GM19023 (cell line): Measurements from ENCODE around the gene PPFIBP1.
"Not testable (repeated sequence)": the region's sequence is repeated elsewhere in the genome, so short reads cannot be mapped to it uniquely, and the experiment has no call there.

Source experiments
- ATAC-seq: cut with Tn5 transposase; IDR thresholded peaks from one replicate; pipeline ENCODE4 v1.9.1; 2021; ENCODE audit warnings: mild to moderate bottlenecking, moderate library complexity; ENCODE audit not compliant: unreplicated experiment

PPFIBP1 gene

GRCh38 chr12:27619308-27619707 is 95.3 kb downstream of the PPFIBP1 start:
- no peak for ATAC-seq

- ATAC-seq, result no peak
Observed at GRCh38 chr12:27620121-27620520, 96.1 kb downstream of the PPFIBP1 start.

- no peak for ATAC-seq
Observed at GRCh38 chr12:27622436-27623195, 98.6 kb downstream of the PPFIBP1 start.

GRCh38 chr12:27623645-27624044 is 99.6 kb downstream of the PPFIBP1 start:
- ATAC-seq, result no peak

GRCh38 chr12:27624586-27624985 is 100.6 kb downstream of the PPFIBP1 start:
- no peak for ATAC-seq

- no peak for ATAC-seq
Observed at GRCh38 chr12:27627123-27627852, 103.3 kb downstream of the PPFIBP1 start.

GRCh38 chr12:27627853-27628469 is 104.0 kb downstream of the PPFIBP1 start:
- ATAC-seq, result not testable (repeated sequence)

- not testable (repeated sequence) for ATAC-seq
Observed at GRCh38 chr12:27630219-27630618, 106.2 kb downstream of the PPFIBP1 start.

- no peak for ATAC-seq
Observed at GRCh38 chr12:27631365-27631764, 107.4 kb downstream of the PPFIBP1 start.

GRCh38 chr12:27631813-27632491 is 107.9 kb downstream of the PPFIBP1 start:
- no peak for ATAC-seq

- no peak for ATAC-seq
Observed at GRCh38 chr12:27635349-27635972, 111.5 kb downstream of the PPFIBP1 start.

- ATAC-seq, result not testable (repeated sequence)
Observed at GRCh38 chr12:27636569-27636968, 112.6 kb downstream of the PPFIBP1 start.

- no peak for ATAC-seq
Observed at GRCh38 chr12:27637524-27637923, 113.5 kb downstream of the PPFIBP1 start.

- ATAC-seq, result no peak
Observed at GRCh38 chr12:27639265-27639664, 115.3 kb downstream of the PPFIBP1 start.

- ATAC-seq, result not testable (repeated sequence)
Observed at GRCh38 chr12:27640566-27641200, 116.7 kb downstream of the PPFIBP1 start.

- ATAC-seq, result not testable (repeated sequence)
Observed at GRCh38 chr12:27642361-27642760, 118.4 kb downstream of the PPFIBP1 start.

GRCh38 chr12:27642892-27643291 is 118.9 kb downstream of the PPFIBP1 start:
- ATAC-seq, result not testable (repeated sequence)

- ATAC-seq, result no peak
Observed at GRCh38 chr12:27644158-27644845, 120.3 kb downstream of the PPFIBP1 start.

GRCh38 chr12:27645671-27646070 is 121.7 kb downstream of the PPFIBP1 start:
- ATAC-seq, result no peak

GRCh38 chr12:27646149-27646548 is 122.1 kb downstream of the PPFIBP1 start:
- no peak for ATAC-seq
